OCI-LY7 (cell line): ENCODE data around the gene ACVR1B.

Experiments used
- CTCF ChIP-seq: fragments of 200-600 bp; sonication (generic); conservative IDR thresholded peaks from 2 replicates; pipeline ENCODE4 v1.5.1; 2014; ENCODE audit warnings: mild to moderate bottlenecking, antibody characterized with exemption, low read length, moderate library complexity, mixed read lengths
- EZH2phosphoT487 ChIP-seq: fragments of 200-600 bp; sonication (generic); IDR thresholded peaks from 2 replicates; pipeline ENCODE4 v1.6.1; 2018; ENCODE audit warnings: low read depth, borderline replicate concordance, mild to moderate bottlenecking, mixed run types, antibody characterized with exemption, low read length, moderate library complexity, mixed read lengths

GRCh38 chr12:51960890-51961289 lies 9.4 kb downstream of the ACVR1B start:
- no peak for TF ChIP-seq CTCF
- no peak for TF ChIP-seq EZH2phosphoT487
